ENCODE measurements around the gene EPB41L3. TPM values are rescaled to one million over a fixed set of nuclear protein-coding genes. Genes with fewer than 3 reads are reported as not detected.
"Not testable (repeated sequence)": the region's sequence is repeated elsewhere in the genome, so short reads cannot be mapped to it uniquely, and the experiment has no call there.

Gene EPB41L3
- total and polyA plus RNA-seq, 11 donors = 2.7 to 45.6 (median 7.9) TPM

DNA sequence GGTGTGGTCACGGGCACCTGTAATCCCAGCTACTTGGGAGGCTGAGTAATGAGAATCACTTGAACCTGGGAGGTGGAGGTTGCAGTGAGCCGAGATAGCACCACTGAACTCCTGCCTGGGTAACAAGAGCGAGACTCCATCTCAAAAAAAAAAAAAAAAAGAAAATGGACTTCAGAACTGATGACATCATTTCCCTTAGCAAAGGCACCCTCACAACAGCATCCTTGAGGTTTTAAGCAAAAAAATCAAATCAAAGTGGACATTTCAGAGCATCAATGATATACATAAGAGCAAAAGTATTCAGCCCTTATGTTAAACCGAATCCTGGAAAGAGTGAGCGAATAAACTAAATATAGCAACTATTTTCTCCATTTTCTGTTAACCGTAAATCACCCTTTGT is 45.3 kb downstream of the EPB41L3 start:
- intact Hi-C loops (cut with DNase I) = no loop called here
- Histone ChIP-seq H3K4me1 (peaks cover 0 to 3% (median 0%) of the 10 kb centered on the region in 12 donors), H3K27me3 (no peaks in the 10 kb centered on the region), H3K36me3 (no peaks in the 10 kb centered on the region), H3K27ac (no peak overlapping the region), H3K4me3 (no peak overlapping the region), H3K9me3 (no peaks in the 10 kb centered on the region)
- 87 to 93% (median 89%) methylated on average over 6 of the region's 6 CpGs for WGBS, 4 donors
- DNase-seq = no peak
- ATAC-seq = no peak
- TF ChIP-seq, protein P1, sequence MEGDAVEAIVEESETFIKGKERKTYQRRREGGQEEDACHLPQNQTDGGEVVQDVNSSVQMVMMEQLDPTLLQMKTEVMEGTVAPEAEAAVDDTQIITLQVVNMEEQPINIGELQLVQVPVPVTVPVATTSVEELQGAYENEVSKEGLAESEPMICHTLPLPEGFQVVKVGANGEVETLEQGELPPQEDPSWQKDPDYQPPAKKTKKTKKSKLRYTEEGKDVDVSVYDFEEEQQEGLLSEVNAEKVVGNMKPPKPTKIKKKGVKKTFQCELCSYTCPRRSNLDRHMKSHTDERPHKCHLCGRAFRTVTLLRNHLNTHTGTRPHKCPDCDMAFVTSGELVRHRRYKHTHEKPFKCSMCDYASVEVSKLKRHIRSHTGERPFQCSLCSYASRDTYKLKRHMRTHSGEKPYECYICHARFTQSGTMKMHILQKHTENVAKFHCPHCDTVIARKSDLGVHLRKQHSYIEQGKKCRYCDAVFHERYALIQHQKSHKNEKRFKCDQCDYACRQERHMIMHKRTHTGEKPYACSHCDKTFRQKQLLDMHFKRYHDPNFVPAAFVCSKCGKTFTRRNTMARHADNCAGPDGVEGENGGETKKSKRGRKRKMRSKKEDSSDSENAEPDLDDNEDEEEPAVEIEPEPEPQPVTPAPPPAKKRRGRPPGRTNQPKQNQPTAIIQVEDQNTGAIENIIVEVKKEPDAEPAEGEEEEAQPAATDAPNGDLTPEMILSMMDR (IDR thresholded peaks at IDR 0.05) = no peak
- no peak for TF ChIP-seq POLR2A (IDR thresholded peaks at IDR 0.05)

DNA sequence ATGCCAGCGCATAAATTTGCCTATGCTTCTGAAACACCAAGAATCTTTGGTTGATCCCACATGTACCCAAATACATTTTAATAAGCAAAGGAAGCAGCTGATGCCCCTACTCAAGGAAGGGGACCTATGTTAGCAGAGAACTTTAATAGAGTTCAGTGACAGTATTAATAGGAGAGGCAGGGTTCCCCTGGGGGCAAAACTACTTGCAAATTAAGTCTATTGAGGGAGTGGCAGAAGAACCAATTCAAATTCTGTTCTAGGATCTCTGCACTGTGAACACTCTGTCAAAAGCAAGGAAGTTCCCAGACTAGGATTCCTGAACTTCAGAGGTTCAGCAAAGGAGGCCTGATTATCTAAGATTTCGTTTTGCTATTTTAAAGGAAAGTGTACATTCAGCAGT is 47.5 kb downstream of the EPB41L3 start:
- no peaks in the 10 kb centered on the region for H3K36me3 ChIP-seq
- H3K27me3 ChIP-seq = no peaks in the 10 kb centered on the region
- intact Hi-C loops (cut with DNase I) = no loop called here
- no peak overlapping the region for H3K27ac ChIP-seq
- no peaks in the 10 kb centered on the region for H3K9me3 ChIP-seq
- H3K4me1 ChIP-seq = no peaks in the 10 kb centered on the region
- no peak overlapping the region for H3K4me3 ChIP-seq
- ATAC-seq = no peak
- DNase-seq = no peak
- TF ChIP-seq, protein P1 (IDR thresholded peaks at IDR 0.05) = no peak
- TF ChIP-seq POLR2A (IDR thresholded peaks at IDR 0.05) = no peak
- WGBS, 4 donors = 79 to 87% (median 84%) methylated on average over 2 of the region's 2 CpGs

DNA sequence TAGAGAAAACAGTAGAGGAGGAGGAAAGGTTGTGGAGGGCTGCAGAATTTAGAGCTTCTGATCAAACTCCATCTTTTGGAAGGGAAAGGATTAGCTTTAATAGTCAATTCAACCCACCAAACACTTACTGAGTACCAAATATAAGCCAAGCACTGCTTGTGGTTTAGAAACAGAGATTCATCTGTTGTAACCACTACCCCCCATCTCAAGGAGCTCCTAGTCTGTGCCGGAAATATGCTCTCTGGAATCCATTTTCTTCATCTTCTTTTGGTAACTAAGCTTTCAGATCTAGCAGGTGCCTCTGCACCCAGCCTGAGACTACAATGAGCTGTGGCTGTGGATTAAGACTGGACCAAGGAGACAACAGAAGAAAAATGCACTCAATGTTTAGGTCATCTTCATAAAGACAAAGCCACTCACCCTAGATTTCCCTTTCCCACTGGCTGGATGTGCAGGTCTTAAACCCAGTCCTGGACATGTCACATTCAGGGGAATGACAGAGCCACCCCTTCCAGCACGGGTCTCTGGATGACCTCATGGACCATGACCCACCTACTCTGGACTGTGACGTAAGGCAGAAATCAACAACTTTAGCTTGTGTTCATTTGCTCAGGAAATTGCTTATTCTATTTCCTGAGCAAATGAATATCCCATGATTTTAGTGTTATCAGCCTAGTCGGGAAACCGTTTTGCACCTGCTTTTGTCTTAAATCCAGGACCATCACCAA is 52.9 kb downstream of the EPB41L3 start:
- no peak for TF ChIP-seq POLR2A (IDR thresholded peaks at IDR 0.05)
- TF ChIP-seq, protein P1 (IDR thresholded peaks at IDR 0.05) = no peak
- ATAC-seq (no peak), DNase-seq (no peak)
- WGBS, 4 donors = 64 to 79% (median 70%) methylated on average over 5 of the region's 5 CpGs
- H3K4me1 ChIP-seq = no peaks in the 10 kb centered on the region
- no peak overlapping the region for H3K4me3 ChIP-seq
- no peak overlapping the region for H3K27ac ChIP-seq
- intact Hi-C loops (cut with DNase I) = no loop called here
- peaks cover 0 to 7% (median 0%) of the 10 kb centered on the region in 12 donors for H3K9me3 ChIP-seq
- H3K36me3 ChIP-seq = no peaks in the 10 kb centered on the region
- H3K27me3 ChIP-seq = no peaks in the 10 kb centered on the region

DNA sequence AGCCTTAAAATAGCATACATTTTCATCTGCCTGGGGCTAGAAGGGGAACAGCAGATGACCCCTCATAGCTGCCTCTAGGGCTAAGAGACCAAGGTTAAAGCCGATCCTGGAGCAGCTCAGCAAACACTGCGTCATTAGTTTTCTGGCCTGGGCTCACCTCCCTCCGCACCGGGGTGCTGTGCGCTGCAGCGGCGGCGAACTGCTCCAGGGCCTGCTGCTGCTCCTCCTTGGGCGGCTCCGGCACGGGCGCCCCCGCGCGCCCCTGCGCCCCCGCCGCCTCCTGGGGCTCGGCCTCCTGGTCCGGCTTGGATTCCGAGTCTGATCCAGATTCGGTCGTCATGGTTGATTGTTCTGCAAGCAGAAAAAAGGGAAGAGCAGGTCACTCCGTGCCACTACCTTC is 55.0 kb downstream of the EPB41L3 start:
- ATAC-seq = peak in 3 of 4 donors; percentile 42 to 66 (median 50)
- Histone ChIP-seq H3K36me3 (no peaks in the 10 kb centered on the region), H3K9me3 (peaks cover 0 to 16% (median 0%) of the 10 kb centered on the region in 12 donors), H3K4me1 (no peaks in the 10 kb centered on the region), H3K27ac (peak overlapping the region in 1 of 12 donors; percentile 56), H3K27me3 (no peaks in the 10 kb centered on the region), H3K4me3 (peak overlapping the region in 2 of 12 donors; percentile 1 to 5)
- TF ChIP-seq, protein P1 (IDR thresholded peaks at IDR 0.05) = no peak
- TF ChIP-seq POLR2A (IDR thresholded peaks at IDR 0.05) = no peak
- DNase-seq = peak in 1 of 5 donors; percentile 63
- 48 to 64% (median 54%) methylated on average over 6 to 24 of the region's 24 CpGs for WGBS, 4 donors
- intact Hi-C loops (cut with DNase I) = no loop called here

DNA sequence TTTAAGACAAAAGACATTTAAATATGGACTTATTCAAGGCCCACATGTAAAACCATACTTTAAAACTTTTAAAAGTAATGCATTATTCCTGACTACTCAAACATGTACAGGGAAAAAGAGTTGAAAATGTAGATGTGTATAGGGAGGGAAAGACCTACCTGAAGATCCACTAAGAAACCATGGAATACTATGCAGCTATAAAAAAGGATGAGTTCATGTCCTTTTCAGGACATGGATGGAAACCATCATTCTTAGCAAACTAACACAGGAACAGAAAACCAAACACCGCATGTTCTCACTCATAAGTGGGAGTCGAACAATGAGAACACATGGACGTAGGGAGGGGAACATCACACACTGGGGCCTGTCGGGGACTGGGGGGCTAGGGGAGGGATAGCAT is 55.8 kb downstream of the EPB41L3 start:
- H3K27me3 ChIP-seq; H3K36me3 ChIP-seq; intact Hi-C loops (cut with DNase I); ATAC-seq; DNase-seq; H3K4me3 ChIP-seq; H3K4me1 ChIP-seq: not testable (repeated sequence)
- Histone ChIP-seq H3K9me3 (peaks cover 0 to 16% (median 0%) of the 10 kb centered on the region in 12 donors), H3K27ac (peak overlapping the region in 1 of 12 donors; percentile 56)
- WGBS, 4 donors = 96 to 99% (median 96%) methylated on average over 4 of the region's 4 CpGs
